ENCODE results near the gene PTPRJ. TPM values are rescaled to one million over a fixed set of nuclear protein-coding genes. Genes with fewer than 3 reads are reported as not detected.

Gene PTPRJ
- total and polyA plus RNA-seq, 3 donors from 2014 or later = 4.3 to 8.2 (median 6.6) TPM

- 89 to 93% methylated on average over 12 of the region's 12 CpGs for WGBS, 2 donors
- no peaks in the 10 kb centered on the region for H3K27me3 ChIP-seq
- H3K4me3 ChIP-seq = no peak overlapping the region
- H3K4me1 ChIP-seq = no peaks in the 10 kb centered on the region
- H3K36me3 ChIP-seq (ENCODE audit: low read depth, missing control alignments) = no peaks in the 10 kb centered on the region
- H3K9me3 ChIP-seq = no peaks in the 10 kb centered on the region
- H3K27ac ChIP-seq = no peak overlapping the region
- no peak for DNase-seq
- TF ChIP-seq CTCF (IDR thresholded peaks at IDR 0.05) (no peak), POLR2A (IDR thresholded peaks at IDR 0.05) (no peak)
- intact Hi-C loops (cut with DNase I; ENCODE audit: low total_unique reads) = no loop called here
Observed at GRCh38 chr11:48163360-48164100, 183.2 kb downstream of the PTPRJ start.

- H3K27me3 ChIP-seq = no peaks in the 10 kb centered on the region
- no peaks in the 10 kb centered on the region for H3K36me3 ChIP-seq (ENCODE audit: low read depth, missing control alignments)
- no peak overlapping the region for H3K4me3 ChIP-seq
- no peaks in the 10 kb centered on the region for H3K9me3 ChIP-seq
- H3K27ac ChIP-seq = no peak overlapping the region
- DNase-seq = no peak
- peaks cover 4% of the 10 kb centered on the region for H3K4me1 ChIP-seq
- no peak for TF ChIP-seq POLR2A (IDR thresholded peaks at IDR 0.05)
- TF ChIP-seq CTCF (IDR thresholded peaks at IDR 0.05) = no peak
- intact Hi-C loops (cut with DNase I; ENCODE audit: low total_unique reads) = no loop called here
Observed at GRCh38 chr11:48164836-48165235, 184.5 kb downstream of the PTPRJ start.

- Histone ChIP-seq H3K27ac (no peak overlapping the region), H3K9me3 (no peaks in the 10 kb centered on the region), H3K27me3 (no peaks in the 10 kb centered on the region), H3K4me1 (peaks cover 6% of the 10 kb centered on the region), H3K36me3 (ENCODE audit: low read depth, missing control alignments) (no peaks in the 10 kb centered on the region), H3K4me3 (no peak overlapping the region)
- WGBS, 2 donors = 38 to 49% methylated on average over 3 of the region's 3 CpGs
- TF ChIP-seq CTCF (IDR thresholded peaks at IDR 0.05) (no peak), POLR2A (IDR thresholded peaks at IDR 0.05) (no peak)
- DNase-seq = no peak
- intact Hi-C loops (cut with DNase I; ENCODE audit: low total_unique reads) = no loop called here
Observed at GRCh38 chr11:48165426-48165825, 185.1 kb downstream of the PTPRJ start.

DNA sequence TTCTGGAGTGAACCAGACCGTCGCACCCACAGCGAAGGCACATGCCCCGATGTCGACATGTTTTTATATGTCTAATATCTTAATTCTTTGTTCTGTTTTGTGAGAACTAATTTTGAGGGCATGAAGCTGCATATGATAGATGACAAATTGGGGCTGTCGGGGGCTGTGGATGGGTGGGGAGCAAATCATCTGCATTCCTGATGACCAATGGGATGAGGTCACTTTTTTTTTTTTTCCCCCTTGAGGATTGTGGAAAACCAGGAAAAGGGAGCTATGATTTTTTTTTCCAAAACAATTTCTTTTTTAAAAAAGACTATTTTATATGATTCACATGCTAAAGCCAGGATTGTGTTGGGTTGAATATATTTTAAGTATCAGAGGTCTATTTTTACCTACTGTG is 187.0 kb downstream of the PTPRJ start:
- no peak overlapping the region for H3K27ac ChIP-seq
- WGBS, 2 donors = 92 to 93% methylated on average over 6 of the region's 6 CpGs
- no peaks in the 10 kb centered on the region for H3K36me3 ChIP-seq (ENCODE audit: low read depth, missing control alignments)
- no peak overlapping the region for H3K4me3 ChIP-seq
- H3K9me3 ChIP-seq = no peaks in the 10 kb centered on the region
- no peak for TF ChIP-seq CTCF (IDR thresholded peaks at IDR 0.05)
- no peak for TF ChIP-seq POLR2A (IDR thresholded peaks at IDR 0.05)
- H3K27me3 ChIP-seq = no peaks in the 10 kb centered on the region
- no peak for DNase-seq
- H3K4me1 ChIP-seq = peaks cover 6% of the 10 kb centered on the region
- intact Hi-C loops (cut with DNase I; ENCODE audit: low total_unique reads) = no loop called here

- intact Hi-C loops (cut with DNase I; ENCODE audit: low total_unique reads) = no loop called here
- Histone ChIP-seq H3K9me3 (no peaks in the 10 kb centered on the region), H3K27ac (no peak overlapping the region), H3K36me3 (ENCODE audit: low read depth, missing control alignments) (no peaks in the 10 kb centered on the region), H3K4me3 (no peak overlapping the region), H3K4me1 (peaks cover 9% of the 10 kb centered on the region), H3K27me3 (no peaks in the 10 kb centered on the region)
- no peak for DNase-seq
- TF ChIP-seq POLR2A (IDR thresholded peaks at IDR 0.05) = no peak
- TF ChIP-seq CTCF (IDR thresholded peaks at IDR 0.05) = no peak
- WGBS, 2 donors = 89 to 99% methylated on average over 6 of the region's 6 CpGs
Observed at GRCh38 chr11:48168815-48169214, 188.5 kb downstream of the PTPRJ start.
